SH-SY5Y (cell line): ENCODE data around the gene AFF3.

Experiments used
- GATA2 ChIP-seq: IDR thresholded peaks from 2 replicates; pipeline ENCODE4 v1.6.1; 2011; ENCODE audit warnings: mild to moderate bottlenecking, low read depth, low read length
- GATA3 ChIP-seq: IDR thresholded peaks from 2 replicates; pipeline ENCODE4 v1.6.1; 2011; ENCODE audit warnings: low read depth, mild to moderate bottlenecking, low read length, moderate library complexity

GRCh38 chr2:100041385-100041784 is 101.0 kb downstream of the AFF3 start:
- no peak for TF ChIP-seq GATA3
- no peak for TF ChIP-seq GATA2
